VCaP (cell line): Measurements from ENCODE around the gene CELF1.

ENCODE experiments used
- H3K27ac ChIP-seq: fragments of 450-650 bp; 2 replicates; pipeline ENCODE4 v1.5.1; 2017
- TF ChIP-seq, protein P1 (sequence below): fragments of 450-650 bp; conservative IDR thresholded peaks from 2 replicates; pipeline ENCODE4 v1.5.1; 2017; ENCODE audit warnings: mild to moderate bottlenecking, moderate library complexity

Gene CELF1

DNA sequence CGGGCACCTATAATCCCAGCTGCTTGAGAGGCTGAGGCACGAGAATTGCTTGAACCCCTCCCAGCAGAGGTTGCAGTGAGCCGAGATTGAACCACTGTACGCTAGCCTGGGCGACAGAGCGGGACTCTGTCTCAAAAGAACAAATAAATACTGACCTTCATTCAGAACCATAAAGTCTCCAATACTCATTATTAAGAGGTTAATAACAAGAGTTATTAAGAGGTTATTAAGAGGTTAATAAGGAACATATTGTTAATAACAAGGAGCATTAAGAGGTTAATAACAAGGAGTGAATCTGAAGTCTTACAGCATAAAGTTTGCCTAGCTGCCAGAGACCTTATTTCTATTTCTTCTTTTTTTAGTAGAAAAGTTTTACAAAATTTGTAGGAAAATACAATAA is 7.6 kb downstream of the CELF1 start:
- H3K27ac ChIP-seq: no peak overlapping the region
- TF ChIP-seq, protein P1, sequence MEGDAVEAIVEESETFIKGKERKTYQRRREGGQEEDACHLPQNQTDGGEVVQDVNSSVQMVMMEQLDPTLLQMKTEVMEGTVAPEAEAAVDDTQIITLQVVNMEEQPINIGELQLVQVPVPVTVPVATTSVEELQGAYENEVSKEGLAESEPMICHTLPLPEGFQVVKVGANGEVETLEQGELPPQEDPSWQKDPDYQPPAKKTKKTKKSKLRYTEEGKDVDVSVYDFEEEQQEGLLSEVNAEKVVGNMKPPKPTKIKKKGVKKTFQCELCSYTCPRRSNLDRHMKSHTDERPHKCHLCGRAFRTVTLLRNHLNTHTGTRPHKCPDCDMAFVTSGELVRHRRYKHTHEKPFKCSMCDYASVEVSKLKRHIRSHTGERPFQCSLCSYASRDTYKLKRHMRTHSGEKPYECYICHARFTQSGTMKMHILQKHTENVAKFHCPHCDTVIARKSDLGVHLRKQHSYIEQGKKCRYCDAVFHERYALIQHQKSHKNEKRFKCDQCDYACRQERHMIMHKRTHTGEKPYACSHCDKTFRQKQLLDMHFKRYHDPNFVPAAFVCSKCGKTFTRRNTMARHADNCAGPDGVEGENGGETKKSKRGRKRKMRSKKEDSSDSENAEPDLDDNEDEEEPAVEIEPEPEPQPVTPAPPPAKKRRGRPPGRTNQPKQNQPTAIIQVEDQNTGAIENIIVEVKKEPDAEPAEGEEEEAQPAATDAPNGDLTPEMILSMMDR: no peak

- TF ChIP-seq, protein P1: no peak
- no peak overlapping the region for H3K27ac ChIP-seq
Measured at GRCh38 chr11:47541070-47541469, 11.9 kb downstream of the CELF1 start.

DNA sequence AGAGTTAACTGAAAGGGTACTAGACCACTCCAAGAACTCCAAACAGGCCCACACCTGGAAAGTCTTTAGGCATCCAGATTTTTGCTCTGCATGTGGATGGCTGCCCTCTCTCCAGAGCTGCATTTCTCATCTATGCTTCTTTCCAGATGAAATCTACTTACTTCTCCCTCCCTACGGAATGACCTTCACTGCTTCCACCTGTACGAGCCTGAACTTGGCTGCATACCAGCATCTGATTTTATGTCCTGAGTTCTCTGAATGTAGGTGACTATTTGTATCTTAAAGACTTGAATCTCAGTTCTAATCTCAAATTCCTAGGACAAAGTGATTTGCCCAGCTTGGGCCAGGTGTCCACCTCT is 13.3 kb downstream of the CELF1 start:
- TF ChIP-seq, protein P1: no peak
- peak overlapping the region; percentile 63 for H3K27ac ChIP-seq

GRCh38 chr11:47538741-47539565 is 14.0 kb downstream of the CELF1 start:
- TF ChIP-seq, protein P1: no peak
- peak overlapping the region; percentile 63 for H3K27ac ChIP-seq

GRCh38 chr11:47536915-47537314 is 16.0 kb downstream of the CELF1 start:
- peak overlapping the region; percentile 63 for H3K27ac ChIP-seq
- TF ChIP-seq, protein P1: no peak

DNA sequence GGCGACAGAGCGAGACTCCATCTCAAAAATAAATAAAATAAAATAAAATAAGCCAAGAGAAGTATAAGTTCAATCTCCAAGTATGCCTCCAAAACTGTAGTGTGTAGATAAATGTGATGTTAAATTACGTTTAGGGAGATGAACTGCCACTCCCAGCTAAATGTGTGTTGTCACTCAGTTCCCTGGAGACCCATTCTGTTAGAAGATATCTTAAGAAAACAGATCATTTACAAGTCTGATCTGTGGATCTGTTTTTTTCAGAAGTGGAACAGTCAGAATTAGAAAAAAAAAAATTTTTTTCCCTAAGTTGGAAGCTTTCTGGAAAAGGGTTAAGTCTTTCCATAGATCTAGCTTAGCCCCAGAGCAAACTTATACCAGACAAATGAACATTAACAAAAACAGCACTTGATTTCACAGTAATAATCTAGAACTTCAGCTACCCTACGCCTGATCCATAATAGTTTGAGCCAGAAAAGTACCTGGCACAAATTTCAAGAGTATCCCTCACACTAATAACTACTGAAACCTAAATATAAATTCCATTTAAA is 18.2 kb downstream of the CELF1 start:
- TF ChIP-seq, protein P1: no peak
- no peak overlapping the region for H3K27ac ChIP-seq

- TF ChIP-seq, protein P1: no peak
- H3K27ac ChIP-seq: no peak overlapping the region
Measured at GRCh38 chr11:47533690-47534151, 19.2 kb downstream of the CELF1 start.
